Parathyroid adenoma (tissue), 2 donors: Measurements from ENCODE around the gene RGS4.

Experiments
- H2AFZ ChIP-seq: fragments of 300-600 bp; sonication (generic); one replicate; pipeline ENCODE4 v1.7.0; 2017; ENCODE audit warnings: antibody characterized with exemption, mild to moderate bottlenecking
- H3K27ac ChIP-seq: fragments of 300-600 bp; sonication (generic); one replicate; pipeline ENCODE4 v1.7.0; 2017
- H3K27me3 ChIP-seq: fragments of 300-600 bp; sonication (generic); one replicate; pipeline ENCODE4 v1.7.0; 2017; ENCODE audit warnings: low read length; ENCODE audit not compliant: control insufficient read depth, insufficient read depth
- H3K36me3 ChIP-seq: fragments of 300-600 bp; sonication (generic); one replicate; pipeline ENCODE4 v1.7.0; 2017; ENCODE audit warnings: low read length; ENCODE audit not compliant: control insufficient read depth, insufficient read depth
- H3K4me1 ChIP-seq: fragments of 300-600 bp; sonication (generic); one replicate; pipeline ENCODE4 v1.7.0; 2017; ENCODE audit warnings: control low read depth
- H3K4me2 ChIP-seq: fragments of 300-600 bp; sonication (generic); one replicate; pipeline ENCODE4 v1.7.0; 2017; ENCODE audit warnings: low read length
- H3K4me3 ChIP-seq: fragments of 300-600 bp; sonication (generic); one replicate; pipeline ENCODE4 v1.7.0; 2017; ENCODE audit warnings: low read depth, low read length
- H3K79me2 ChIP-seq: fragments of 300-600 bp; sonication (generic); one replicate; pipeline ENCODE4 v1.7.0; 2017; ENCODE audit warnings: control low read depth
- H3K9ac ChIP-seq: fragments of 300-600 bp; sonication (generic); one replicate; pipeline ENCODE4 v1.7.0; 2017; ENCODE audit warnings: mild to moderate bottlenecking
- H3K9me3 ChIP-seq: fragments of 300-600 bp; sonication (generic); one replicate; pipeline ENCODE4 v1.7.0; 2017; ENCODE audit warnings: low read length; ENCODE audit not compliant: control insufficient read depth
- TF ChIP-seq, protein P1 (sequence below): fragments of 300-600 bp; sonication (generic); IDR thresholded peaks from one replicate; pipeline ENCODE4 v1.7.0; 2017; ENCODE audit warnings: antibody characterized with exemption, mild to moderate bottlenecking
- donor health status: primary hyperparathyroidism.

Gene RGS4

DNA sequence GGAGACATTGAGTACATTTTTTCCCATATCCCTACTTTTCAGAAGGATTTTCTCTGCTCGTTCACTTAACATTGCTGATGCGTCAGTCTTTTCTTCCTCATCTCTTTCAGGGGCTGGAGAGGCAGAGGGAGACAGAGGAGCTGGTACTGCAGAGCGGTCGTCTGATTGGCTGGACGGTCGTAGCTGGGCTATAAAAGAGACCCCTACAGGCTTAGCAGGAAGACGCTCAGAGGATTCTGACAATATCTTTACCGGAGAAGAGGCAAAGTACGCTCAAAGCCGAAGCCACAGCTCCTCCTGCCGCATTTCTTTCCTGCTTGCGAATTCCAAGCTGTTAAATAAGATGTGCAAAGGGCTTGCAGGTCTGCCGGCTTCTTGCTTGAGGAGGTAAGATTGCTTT lies at the start of gene RGS4:
TSS of gene RGS4 (plus strand) at position 220 of the 400 bp plus-strand sequence. CDS start at position 344, 124 bp downstream.
- H3K4me3 ChIP-seq: no peak within 1 kb of the TSS
- TF ChIP-seq, protein P1, sequence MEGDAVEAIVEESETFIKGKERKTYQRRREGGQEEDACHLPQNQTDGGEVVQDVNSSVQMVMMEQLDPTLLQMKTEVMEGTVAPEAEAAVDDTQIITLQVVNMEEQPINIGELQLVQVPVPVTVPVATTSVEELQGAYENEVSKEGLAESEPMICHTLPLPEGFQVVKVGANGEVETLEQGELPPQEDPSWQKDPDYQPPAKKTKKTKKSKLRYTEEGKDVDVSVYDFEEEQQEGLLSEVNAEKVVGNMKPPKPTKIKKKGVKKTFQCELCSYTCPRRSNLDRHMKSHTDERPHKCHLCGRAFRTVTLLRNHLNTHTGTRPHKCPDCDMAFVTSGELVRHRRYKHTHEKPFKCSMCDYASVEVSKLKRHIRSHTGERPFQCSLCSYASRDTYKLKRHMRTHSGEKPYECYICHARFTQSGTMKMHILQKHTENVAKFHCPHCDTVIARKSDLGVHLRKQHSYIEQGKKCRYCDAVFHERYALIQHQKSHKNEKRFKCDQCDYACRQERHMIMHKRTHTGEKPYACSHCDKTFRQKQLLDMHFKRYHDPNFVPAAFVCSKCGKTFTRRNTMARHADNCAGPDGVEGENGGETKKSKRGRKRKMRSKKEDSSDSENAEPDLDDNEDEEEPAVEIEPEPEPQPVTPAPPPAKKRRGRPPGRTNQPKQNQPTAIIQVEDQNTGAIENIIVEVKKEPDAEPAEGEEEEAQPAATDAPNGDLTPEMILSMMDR: no peak
- no peak within 1 kb of the TSS for H3K9ac ChIP-seq
- H3K27me3 ChIP-seq: no peaks in the 10 kb centered on the region
- no peak within 1 kb of the TSS for H2AFZ ChIP-seq
- H3K9me3 ChIP-seq: no peaks in the 10 kb centered on the region
- no peaks in the 10 kb centered on the region for H3K79me2 ChIP-seq
- H3K27ac ChIP-seq: no peak within 1 kb of the TSS
- H3K4me1 ChIP-seq: no peaks in the 10 kb centered on the region
- H3K4me2 ChIP-seq: peak within 1 kb of the TSS; percentile 18
- no peaks in the 10 kb centered on the region for H3K36me3 ChIP-seq

DNA sequence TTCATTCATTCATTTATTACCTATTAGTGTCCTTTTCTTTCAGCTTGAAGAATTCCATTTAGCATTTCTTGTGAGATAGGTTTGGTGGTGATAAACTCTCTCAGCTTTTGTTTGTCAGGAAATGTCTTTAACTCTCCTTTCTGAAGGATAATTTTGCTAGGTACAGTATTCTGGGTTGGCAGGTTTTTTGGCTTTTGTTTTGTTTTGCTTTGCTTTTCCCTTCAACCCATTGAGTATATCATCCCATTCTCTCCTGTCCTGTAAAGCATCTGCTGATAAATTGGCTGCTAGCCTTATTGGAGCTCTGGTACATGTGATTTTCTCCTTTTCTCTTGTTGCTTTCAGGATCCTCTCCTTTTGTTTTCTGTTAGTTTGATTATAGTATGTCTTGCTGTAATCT lies 47.0 kb upstream of the RGS4 start:
- Histone ChIP-seq H3K9ac (no peak overlapping the region), H3K79me2 (no peaks in the 10 kb centered on the region), H3K27ac (no peak overlapping the region), H3K4me3 (no peak overlapping the region), H3K9me3 (no peaks in the 10 kb centered on the region), H3K4me1 (no peaks in the 10 kb centered on the region), H3K27me3 (no peaks in the 10 kb centered on the region), H3K4me2 (no peak overlapping the region), H2AFZ (no peak overlapping the region), H3K36me3 (no peaks in the 10 kb centered on the region)
- TF ChIP-seq, protein P1: no peak

DNA sequence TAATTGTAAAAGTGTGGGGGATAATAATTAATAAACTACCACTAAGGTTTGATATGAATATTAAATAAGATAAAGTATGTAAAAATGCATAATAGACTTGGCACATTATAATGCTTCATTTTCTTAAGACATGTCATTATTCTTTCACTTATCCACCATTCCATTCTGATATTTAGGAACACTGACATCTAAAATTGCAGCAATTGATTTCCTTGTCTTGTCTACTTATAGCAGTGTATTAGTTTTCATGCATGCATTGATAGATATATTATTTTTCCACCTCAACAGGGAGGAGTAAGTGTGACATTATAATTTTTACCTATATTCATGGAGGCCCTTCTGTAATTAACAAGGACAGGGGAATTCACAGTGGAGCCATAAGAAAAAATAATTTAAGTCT lies 41.6 kb upstream of the RGS4 start:
- no peak overlapping the region for H2AFZ ChIP-seq
- H3K27ac ChIP-seq: no peak overlapping the region
- H3K9me3 ChIP-seq: no peaks in the 10 kb centered on the region
- no peak overlapping the region for H3K4me3 ChIP-seq
- H3K9ac ChIP-seq: no peak overlapping the region
- H3K4me1 ChIP-seq: no peaks in the 10 kb centered on the region
- no peaks in the 10 kb centered on the region for H3K79me2 ChIP-seq
- TF ChIP-seq, protein P1: no peak
- H3K27me3 ChIP-seq: no peaks in the 10 kb centered on the region
- no peak overlapping the region for H3K4me2 ChIP-seq
- H3K36me3 ChIP-seq: no peaks in the 10 kb centered on the region

DNA sequence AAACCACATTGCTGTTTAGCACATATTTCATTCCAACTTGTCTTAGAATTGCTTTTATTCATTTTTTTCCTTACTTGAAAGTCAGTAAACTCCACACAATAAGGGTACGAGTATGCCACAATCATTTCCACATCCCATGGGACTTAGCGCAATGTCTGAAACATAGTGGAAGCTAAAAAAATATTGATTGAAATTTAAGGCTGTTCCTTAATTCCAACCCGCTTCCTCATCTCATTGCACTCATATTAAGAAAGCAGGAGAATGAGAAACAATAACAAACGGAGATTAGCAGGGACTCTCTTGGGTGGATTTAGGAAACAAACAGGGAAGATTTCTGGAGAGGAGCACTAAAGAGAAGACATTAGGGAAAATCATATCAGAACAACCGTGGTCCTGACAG lies 39.3 kb upstream of the RGS4 start:
- Histone ChIP-seq H3K4me1 (no peaks in the 10 kb centered on the region), H3K4me2 (no peak overlapping the region), H3K27me3 (no peaks in the 10 kb centered on the region), H3K36me3 (no peaks in the 10 kb centered on the region), H3K4me3 (no peak overlapping the region), H3K79me2 (no peaks in the 10 kb centered on the region), H3K9ac (no peak overlapping the region), H2AFZ (no peak overlapping the region), H3K27ac (no peak overlapping the region), H3K9me3 (no peaks in the 10 kb centered on the region)
- TF ChIP-seq, protein P1: no peak

DNA sequence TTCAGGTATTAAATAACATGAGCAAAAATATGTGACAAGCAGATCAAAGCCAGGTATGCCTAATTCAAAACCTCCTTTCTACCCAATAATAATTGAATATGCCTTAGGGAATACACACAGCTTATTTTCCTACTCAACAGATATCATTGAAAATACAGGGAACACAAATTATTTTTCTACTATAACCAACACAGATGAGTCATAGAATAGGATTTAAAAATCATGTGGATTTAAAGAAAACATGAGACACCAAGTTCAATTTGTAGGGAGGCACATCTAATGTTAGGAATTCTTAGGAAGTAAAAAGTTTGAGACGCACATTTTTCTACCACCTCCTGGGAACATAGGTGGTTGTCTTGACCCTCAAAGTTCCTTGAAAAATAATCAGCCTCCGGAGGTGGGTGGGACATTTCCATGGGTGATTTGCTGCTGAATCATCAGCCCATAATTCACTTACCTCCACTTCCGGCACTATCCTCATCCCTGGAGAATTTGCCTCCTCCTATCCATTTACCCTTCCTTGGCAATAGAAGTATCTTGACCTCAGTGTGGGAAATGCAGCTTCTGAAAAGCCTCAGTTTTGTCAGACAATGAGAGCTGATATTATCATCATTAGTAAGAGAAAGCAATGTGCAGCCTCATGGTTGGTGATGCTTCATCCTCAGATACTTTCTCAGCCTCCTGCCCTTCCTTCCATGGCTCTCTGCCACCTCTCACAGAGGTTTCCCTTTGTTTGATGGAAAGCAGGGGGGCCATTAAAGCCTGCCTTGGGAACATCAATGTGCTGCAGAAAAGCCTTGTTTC lies 33.5 kb upstream of the RGS4 start:
- no peak overlapping the region for H3K27ac ChIP-seq
- no peaks in the 10 kb centered on the region for H3K9me3 ChIP-seq

More for the DNA sequence above, 33.5 kb upstream of the RGS4 start:
- Histone ChIP-seq H3K9ac (no peak overlapping the region), H2AFZ (no peak overlapping the region), H3K4me1 (no peaks in the 10 kb centered on the region), H3K36me3 (no peaks in the 10 kb centered on the region), H3K79me2 (no peaks in the 10 kb centered on the region), H3K27me3 (no peaks in the 10 kb centered on the region), H3K4me2 (no peak overlapping the region), H3K4me3 (no peak overlapping the region)
- TF ChIP-seq, protein P1: no peak
